ENCODE results near the gene MEDAG.

Gene MEDAG

DNA sequence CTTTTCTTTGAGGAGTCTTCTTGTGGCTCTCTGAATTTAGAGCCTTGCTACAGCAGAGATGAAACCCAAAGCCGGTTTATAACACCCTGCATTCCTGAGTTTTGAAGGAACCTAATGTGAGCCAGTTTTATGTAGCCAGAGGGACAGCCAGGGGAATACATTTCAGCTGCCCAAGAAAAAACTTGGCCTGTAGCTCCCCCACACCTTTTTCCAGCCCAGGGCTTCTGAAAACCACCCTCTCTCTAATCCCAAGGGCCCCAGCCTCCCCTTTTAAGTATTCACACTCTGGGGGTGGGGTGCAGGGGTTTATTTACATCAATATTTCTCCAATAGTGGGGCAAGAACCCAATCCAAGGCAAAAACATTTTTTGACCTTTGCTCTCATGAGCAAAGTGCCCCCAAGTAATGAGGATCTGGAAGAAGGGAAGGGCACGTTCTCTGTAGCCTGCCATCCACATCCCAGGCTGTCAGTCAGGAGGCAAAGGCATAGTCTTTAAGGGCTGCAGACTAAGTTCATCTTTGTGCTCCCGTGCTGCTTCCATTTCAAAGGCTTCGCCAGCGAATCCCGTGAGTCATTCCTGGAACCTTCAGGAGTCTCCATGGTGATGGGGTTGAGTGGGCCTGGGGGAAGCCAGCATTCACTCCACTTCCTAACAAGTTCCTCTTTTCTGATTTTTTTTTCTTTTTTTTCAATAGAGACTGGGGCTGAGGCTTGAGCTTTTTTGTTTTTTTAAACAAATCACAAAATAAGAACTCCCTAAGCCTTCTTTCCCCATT, 33.2 kb upstream of the MEDAG start:
- TF ChIP-seq, protein P1, sequence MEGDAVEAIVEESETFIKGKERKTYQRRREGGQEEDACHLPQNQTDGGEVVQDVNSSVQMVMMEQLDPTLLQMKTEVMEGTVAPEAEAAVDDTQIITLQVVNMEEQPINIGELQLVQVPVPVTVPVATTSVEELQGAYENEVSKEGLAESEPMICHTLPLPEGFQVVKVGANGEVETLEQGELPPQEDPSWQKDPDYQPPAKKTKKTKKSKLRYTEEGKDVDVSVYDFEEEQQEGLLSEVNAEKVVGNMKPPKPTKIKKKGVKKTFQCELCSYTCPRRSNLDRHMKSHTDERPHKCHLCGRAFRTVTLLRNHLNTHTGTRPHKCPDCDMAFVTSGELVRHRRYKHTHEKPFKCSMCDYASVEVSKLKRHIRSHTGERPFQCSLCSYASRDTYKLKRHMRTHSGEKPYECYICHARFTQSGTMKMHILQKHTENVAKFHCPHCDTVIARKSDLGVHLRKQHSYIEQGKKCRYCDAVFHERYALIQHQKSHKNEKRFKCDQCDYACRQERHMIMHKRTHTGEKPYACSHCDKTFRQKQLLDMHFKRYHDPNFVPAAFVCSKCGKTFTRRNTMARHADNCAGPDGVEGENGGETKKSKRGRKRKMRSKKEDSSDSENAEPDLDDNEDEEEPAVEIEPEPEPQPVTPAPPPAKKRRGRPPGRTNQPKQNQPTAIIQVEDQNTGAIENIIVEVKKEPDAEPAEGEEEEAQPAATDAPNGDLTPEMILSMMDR (IDR thresholded peaks at IDR 0.05; ENCODE audit: extremely low read depth, missing control alignments) = no peak
- no peak for DNase-seq (ENCODE audit: low spot score)

DNA sequence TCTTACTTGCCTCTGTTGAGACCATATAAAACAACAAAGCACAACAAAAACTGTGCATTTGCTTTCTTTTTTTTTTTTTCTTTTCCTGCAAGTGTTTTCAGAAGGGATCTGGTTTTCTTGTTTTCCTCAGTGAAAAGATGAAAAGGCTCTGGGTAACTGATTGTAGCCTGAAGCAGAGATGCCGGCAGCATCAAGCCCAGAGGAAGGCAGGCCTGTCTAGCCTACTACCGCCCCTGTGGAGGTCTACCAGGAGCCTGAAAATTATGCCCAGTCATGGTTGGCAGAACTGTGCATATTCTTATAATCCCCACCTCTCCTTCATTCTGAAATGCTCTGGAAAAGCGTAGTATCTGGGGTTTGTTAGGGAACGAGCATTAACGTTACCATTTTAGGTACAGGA, 32.6 kb upstream of the MEDAG start:
- TF ChIP-seq, protein P1 (IDR thresholded peaks at IDR 0.05; ENCODE audit: extremely low read depth, missing control alignments) = no peak
- no peak for DNase-seq (ENCODE audit: low spot score)

DNA sequence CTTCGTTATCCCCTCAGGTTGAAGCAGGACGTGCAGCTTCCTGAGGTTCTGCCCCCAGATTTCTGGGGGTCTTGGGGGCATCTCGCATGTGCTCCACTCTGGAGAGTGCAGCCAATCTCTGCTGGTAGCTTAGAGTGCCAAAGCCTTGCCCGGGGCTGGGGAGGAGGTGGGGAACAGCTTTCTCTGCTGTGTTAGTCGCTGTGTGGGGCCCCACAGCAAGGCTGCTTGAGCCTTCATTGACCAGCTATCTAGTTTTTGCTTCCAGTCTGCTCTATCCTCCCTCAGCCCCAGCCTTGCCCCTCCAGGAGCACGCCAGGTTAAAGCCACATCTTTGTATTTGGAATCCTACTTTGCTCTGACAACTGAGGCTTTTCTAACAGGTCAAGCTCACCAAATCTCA, 32.0 kb upstream of the MEDAG start:
- TF ChIP-seq, protein P1 (IDR thresholded peaks at IDR 0.05; ENCODE audit: extremely low read depth, missing control alignments) = no peak
- DNase-seq (ENCODE audit: low spot score) = no peak

DNA sequence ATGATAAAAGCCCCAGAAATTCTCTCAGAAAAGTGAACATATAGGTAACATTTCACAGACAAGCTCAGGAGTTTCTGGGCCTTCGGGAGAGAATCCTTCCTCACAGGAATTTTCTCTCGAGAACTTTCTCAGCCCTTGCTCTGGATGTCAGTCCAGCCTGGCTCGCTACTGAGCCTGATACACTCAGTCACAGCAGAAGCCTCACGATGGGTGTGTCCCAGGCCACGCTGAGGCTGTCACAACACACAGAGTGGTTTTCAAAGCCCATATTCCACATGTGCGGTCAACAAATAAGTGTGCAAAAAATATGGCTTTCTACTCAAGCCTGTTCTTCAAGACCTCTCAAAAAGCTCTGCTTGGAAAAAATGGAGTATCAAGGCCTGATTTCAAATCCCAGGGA, 31.5 kb upstream of the MEDAG start:
- TF ChIP-seq, protein P1 (IDR thresholded peaks at IDR 0.05; ENCODE audit: extremely low read depth, missing control alignments) = no peak

DNA sequence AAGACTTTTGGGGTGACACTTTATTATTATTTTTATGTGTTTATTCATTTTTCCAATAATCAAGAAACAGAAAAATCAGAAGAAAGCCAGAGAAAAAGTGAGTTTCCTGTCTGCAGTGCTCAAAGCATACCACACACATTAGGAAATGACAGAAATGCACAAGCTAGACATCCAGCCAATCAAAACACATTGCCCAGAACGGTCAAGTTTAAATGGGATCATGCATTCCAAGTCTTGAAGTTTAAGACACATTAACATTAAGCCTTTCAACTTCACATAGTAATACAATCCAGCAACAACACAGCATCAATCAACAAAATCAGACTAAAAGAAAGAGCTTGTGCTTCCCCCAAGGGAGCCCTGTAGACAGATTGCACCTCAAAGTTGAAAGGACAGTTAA, 28.7 kb upstream of the MEDAG start:
- DNase-seq (ENCODE audit: low spot score) = no peak
- TF ChIP-seq, protein P1 (IDR thresholded peaks at IDR 0.05; ENCODE audit: extremely low read depth, missing control alignments) = no peak

More for the DNA sequence above, 31.5 kb upstream of the MEDAG start:
- DNase-seq (ENCODE audit: low spot score) = no peak

DNA sequence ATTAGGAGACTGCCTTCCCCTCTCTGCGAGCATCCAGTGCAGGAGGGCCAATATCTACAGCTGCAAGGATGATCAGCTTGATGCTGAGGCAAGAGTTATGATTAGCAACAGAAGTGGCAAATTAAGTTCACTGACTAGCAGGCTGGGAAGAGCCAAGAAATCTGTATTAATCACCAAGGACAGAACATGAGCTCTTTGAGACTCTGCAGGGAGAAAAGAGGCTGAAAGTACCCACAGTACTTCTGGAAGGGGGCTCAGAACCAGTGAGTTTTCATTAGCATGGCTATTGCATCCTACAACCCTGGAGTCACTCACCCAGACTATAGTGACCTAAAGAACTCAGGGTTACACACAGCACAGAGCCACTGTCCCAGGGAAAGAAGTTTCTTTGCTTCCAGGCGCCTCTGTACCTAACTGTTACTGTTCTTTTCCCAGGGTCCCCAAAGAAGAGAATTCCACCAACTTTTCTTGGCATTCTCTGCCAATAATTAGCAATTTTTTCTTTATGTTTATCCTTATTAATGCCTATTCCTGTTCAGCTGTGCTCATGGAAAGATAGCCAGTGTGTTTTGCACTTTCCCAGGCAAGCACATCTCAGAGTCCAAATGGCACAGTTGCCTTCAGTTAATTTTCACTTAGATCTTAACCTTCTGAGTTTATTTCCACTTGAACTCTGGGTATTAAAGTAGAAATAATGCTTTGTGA, 25.8 kb upstream of the MEDAG start:
- TF ChIP-seq, protein P1 (IDR thresholded peaks at IDR 0.05; ENCODE audit: extremely low read depth, missing control alignments) = no peak
- no peak for DNase-seq (ENCODE audit: low spot score)

DNA sequence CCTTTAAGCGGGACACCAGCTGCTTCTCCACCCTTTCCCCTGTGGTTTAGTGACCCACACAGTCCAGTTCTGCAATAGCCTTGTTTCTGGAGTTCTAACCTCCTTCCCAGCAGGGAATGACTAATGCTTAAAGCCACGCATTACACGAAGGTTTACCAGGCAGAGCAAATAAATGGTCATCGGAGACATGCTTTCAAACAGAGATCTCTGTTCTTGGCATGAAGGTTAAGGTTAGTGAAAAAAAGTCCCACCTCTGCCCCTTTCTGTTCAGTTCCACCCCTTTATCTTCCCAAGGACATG, 25.3 kb upstream of the MEDAG start:
- DNase-seq (ENCODE audit: low spot score) = no peak
- TF ChIP-seq, protein P1 (IDR thresholded peaks at IDR 0.05; ENCODE audit: extremely low read depth, missing control alignments) = no peak

Data from GM20000 (cell line).